IMR-90 (cell line): ENCODE results near the gene ZNF771. TPM values are rescaled to one million over a fixed set of nuclear protein-coding genes. Genes with fewer than 3 reads are reported as not detected.

Source experiments
- ATAC-seq: fragments of 200-7000 bp; cut with Tn5 transposase; 2 replicates; pipeline ENCODE4 v1.9.1; 2020; ENCODE audit warnings: low read depth, mild to moderate bottlenecking, moderate library complexity
- BruUV-seq: library from RNA; stranded (reverse); fragments of 400-500 nt; replicated peaks from 2 replicates; lab custom pipeline; 2021; lab: Mats Ljungman, UMichigan
- CTCF ChIA-PET: fragments of 300-600 bp; formaldehyde crosslinking; extraction: SDS; loops from one replicate; lab custom pipeline; 2021; ENCODE audit warnings: antibody characterized with exemption; lab: Yijun Ruan, JAX
- POLR2A ChIA-PET: fragments of 300-600 bp; sonication (Branson Sonifier 250); formaldehyde crosslinking; loops from one replicate; lab custom pipeline; 2022; ENCODE audit warnings: antibody characterized with exemption; ENCODE audit not compliant: unreplicated experiment; lab: Charles Lee
- DNase-seq: peaks from one replicate; pipeline ENCODE4 v3.0.0; 2013
- H2AFZ ChIP-seq: replicated peaks from 2 replicates; pipeline ENCODE3; 2013; ENCODE audit warnings: low read length, mild to moderate bottlenecking; ENCODE audit not compliant: poor library complexity
- H2AK5ac ChIP-seq: 2 replicates; pipeline ENCODE4 v1.6.1; 2013; ENCODE audit warnings: low read depth, low read length, inconsistent platforms
- H2AK9ac ChIP-seq: replicated peaks from 2 replicates; pipeline ENCODE3; 2013; ENCODE audit warnings: mild to moderate bottlenecking, low read depth, low read length, moderate library complexity; ENCODE audit not compliant: poor library complexity
- H2BK120ac ChIP-seq: 2 replicates; pipeline ENCODE4 v1.6.1; 2013; ENCODE audit warnings: low read depth, low read length, inconsistent platforms
- H2BK15ac ChIP-seq: 3 replicates; pipeline ENCODE4 v1.6.1; 2013; ENCODE audit warnings: low read depth, low read length, inconsistent platforms
- H2BK20ac ChIP-seq: 2 replicates; pipeline ENCODE4 v1.6.1; 2013; ENCODE audit warnings: low read depth, mild to moderate bottlenecking, inconsistent platforms, low read length, moderate library complexity
- H2BK5ac ChIP-seq: 2 replicates; pipeline ENCODE4 v1.6.1; 2013; ENCODE audit warnings: mild to moderate bottlenecking, low read depth, low read length, inconsistent platforms; ENCODE audit not compliant: poor library complexity, severe bottlenecking
- H3K14ac ChIP-seq: replicated peaks from 2 replicates; pipeline ENCODE4 v1.6.1; 2013; ENCODE audit warnings: low read depth, low read length, inconsistent platforms
- H3K18ac ChIP-seq: 2 replicates; pipeline ENCODE4 v1.6.1; 2013; ENCODE audit warnings: low read depth, low read length, control low read depth
- H3K23ac ChIP-seq: 2 replicates; pipeline ENCODE4 v1.6.1; 2013; ENCODE audit warnings: low read depth, low read length, inconsistent platforms
- H3K27ac ChIP-seq: 2 replicates; pipeline ENCODE4 v1.5.1; 2013; ENCODE audit warnings: mild to moderate bottlenecking, control low read depth, low read length; ENCODE audit not compliant: insufficient read depth
- H3K27me3 ChIP-seq: 2 replicates; pipeline ENCODE4 v1.6.1; 2013; ENCODE audit warnings: low read length; ENCODE audit not compliant: control insufficient read depth, insufficient read depth
- H3K36me3 ChIP-seq: 2 replicates; pipeline ENCODE4 v1.6.1; 2013; ENCODE audit warnings: low read length, mixed read lengths; ENCODE audit not compliant: control insufficient read depth, insufficient read depth
- H3K4ac ChIP-seq: 2 replicates; pipeline ENCODE4 v1.6.1; 2013; ENCODE audit warnings: low read depth, low read length, inconsistent platforms
- H3K4me1 ChIP-seq: 2 replicates; pipeline ENCODE4 v1.6.1; 2013; ENCODE audit warnings: low read length, mixed read lengths; ENCODE audit not compliant: control insufficient read depth, insufficient read depth
- H3K4me2 ChIP-seq: 2 replicates; pipeline ENCODE4 v1.6.1; 2013; ENCODE audit warnings: low read depth, mild to moderate bottlenecking, control low read depth, low read length, moderate library complexity
- H3K4me3 ChIP-seq: 2 replicates; pipeline ENCODE4 v1.5.1; 2013; ENCODE audit warnings: low read depth, mild to moderate bottlenecking, control low read depth, low read length, moderate library complexity; ENCODE audit not compliant: insufficient read depth
- H3K56ac ChIP-seq: 2 replicates; pipeline ENCODE4 v1.6.1; 2013; ENCODE audit warnings: low read length, inconsistent platforms; ENCODE audit not compliant: insufficient read depth; ENCODE audit errors: extremely low read depth
- H3K79me1 ChIP-seq, 2 experiments: 2 replicates each; pipeline ENCODE4 v1.6.1; 2013; ENCODE audit warnings: low read length in 2 of 2, inconsistent platforms in 1 of 2, low read depth in 1 of 2
- H3K9ac ChIP-seq: 2 replicates; pipeline ENCODE4 v1.6.1; 2013; ENCODE audit warnings: low read depth, low read length, control low read depth
- H3K9me1 ChIP-seq: 2 replicates; pipeline ENCODE4 v1.6.1; 2013; ENCODE audit warnings: low read length, inconsistent platforms; ENCODE audit not compliant: insufficient read depth
- H3K9me3 ChIP-seq: 2 replicates; pipeline ENCODE4 v1.6.1; 2013; ENCODE audit warnings: low read length; ENCODE audit not compliant: control insufficient read depth, insufficient read depth
- H4K20me1 ChIP-seq: 2 replicates; pipeline ENCODE4 v1.6.1; 2013; ENCODE audit warnings: low read length, inconsistent platforms; ENCODE audit not compliant: insufficient read depth
- H4K5ac ChIP-seq: 2 replicates; pipeline ENCODE4 v1.6.1; 2013; ENCODE audit warnings: mild to moderate bottlenecking, low read depth, low read length, control low read depth
- H4K8ac ChIP-seq, 2 experiments: 2 replicates each; pipeline ENCODE4 v1.6.1; 2013; ENCODE audit warnings: low read depth in 2 of 2, low read length in 2 of 2, control low read depth in 1 of 2, inconsistent platforms in 1 of 2
- H4K91ac ChIP-seq: 2 replicates; pipeline ENCODE4 v1.6.1; 2013; ENCODE audit warnings: low read depth, low read length, inconsistent platforms; ENCODE audit not compliant: insufficient read depth
- BHLHE40 ChIP-seq: fragments of 150-350 bp; IDR thresholded peaks from 2 replicates; pipeline ENCODE4 v1.6.1; 2016; ENCODE audit warnings: mild to moderate bottlenecking, low read depth, low read length
- CEBPB ChIP-seq: IDR thresholded peaks from 2 replicates; pipeline ENCODE4 v1.6.1; 2012; ENCODE audit warnings: low read depth, low read length, improper control_type of control experiment
- CHD1 ChIP-seq: IDR thresholded peaks from 2 replicates; pipeline ENCODE4 v1.6.1; 2012; ENCODE audit warnings: low read depth, low read length, improper control_type of control experiment
- FOS ChIP-seq: fragments of 150-350 bp; IDR thresholded peaks from 2 replicates; pipeline ENCODE4 v1.6.1; 2016; ENCODE audit warnings: low read depth, low read length
- MAFK ChIP-seq: IDR thresholded peaks from 2 replicates; pipeline ENCODE4 v1.6.1; 2012; ENCODE audit warnings: low read depth, low read length, improper control_type of control experiment
- MAZ ChIP-seq: IDR thresholded peaks from 2 replicates; pipeline ENCODE4 v1.6.1; 2012; ENCODE audit warnings: low read depth, mild to moderate bottlenecking, low read length, improper control_type of control experiment, moderate library complexity, borderline replicate concordance
- MXI1 ChIP-seq: IDR thresholded peaks from 2 replicates; pipeline ENCODE4 v1.6.1; 2012; ENCODE audit warnings: low read depth, mild to moderate bottlenecking, low read length, moderate library complexity, borderline replicate concordance
- NFE2L2 ChIP-seq: fragments of 150-350 bp; IDR thresholded peaks from 2 replicates; pipeline ENCODE4 v1.6.1; 2016; ENCODE audit warnings: low read depth, mild to moderate bottlenecking, low read length
- POLR2A ChIP-seq: IDR thresholded peaks from 2 replicates; pipeline ENCODE4 v1.6.1; 2012; ENCODE audit warnings: mild to moderate bottlenecking, low read depth, low read length
- RAD21 ChIP-seq: IDR thresholded peaks from 2 replicates; pipeline ENCODE4 v1.6.1; 2012; ENCODE audit warnings: low read length, improper control_type of control experiment
- RCOR1 ChIP-seq: IDR thresholded peaks from 2 replicates; pipeline ENCODE4 v1.6.1; 2012; ENCODE audit warnings: mild to moderate bottlenecking, low read length, improper control_type of control experiment; ENCODE audit not compliant: insufficient replicate concordance
- RFX5 ChIP-seq: IDR thresholded peaks from 2 replicates; pipeline ENCODE4 v1.8.0; 2012; ENCODE audit warnings: low read depth, mild to moderate bottlenecking, low read length, moderate library complexity
- SMC3 ChIP-seq: fragments of 150-350 bp; IDR thresholded peaks from 2 replicates; pipeline ENCODE4 v1.6.1; 2016; ENCODE audit warnings: low read depth, mild to moderate bottlenecking, antibody characterized with exemption, low read length, moderate library complexity
- WGBS, 2 experiments: methylation state at CpG; one replicate each; pipeline versions ENCODE4 v1.1.5 to v1.1.7; 2013; ENCODE audit warnings: missing lambda C conversion rate in 2 of 2; ENCODE audit not compliant: insufficient read length in 1 of 2; ENCODE audit errors: extremely low coverage in 2 of 2; 5-methylcytosine and 5-hydroxymethylcytosine counted together
- dilution Hi-C: fragments of 300-500 bp; cut with HindIII; formaldehyde crosslinking; loops from one replicate; pipeline ENCODE4 v1.14.3; 2018; ENCODE audit warnings: low sequenced_read_pairs; ENCODE audit not compliant: unreplicated experiment
- in situ Hi-C: fragments of 300-500 bp; cut with MboI; formaldehyde crosslinking; loops from 3 replicates; pipeline ENCODE4 v1.14.3; 2019; ENCODE audit warnings: low sequenced_read_pairs, inconsistent platforms, mixed read lengths
- intact Hi-C: fragments of 100-400 bp; cut with micrococcal nuclease; formaldehyde crosslinking; loops from 2 replicates; pipeline ENCODE4 v1.10.0; 2022
- polyA plus RNA-seq, 3 experiments: library from polyadenylated mRNA; depleted of rRNA; stranded (reverse); fragments of >200 nt; gene quantifications; 2 replicates each; pipeline ENCODE4 v1.2.3, GENCODE V29; 2012; ENCODE audit warnings: low replicate concordance in 1 of 3
- total RNA-seq: library from RNA; depleted of rRNA; stranded (reverse); fragments of >200 nt; gene quantifications from 2 replicates; pipeline ENCODE4 v1.2.3, GENCODE V29; 2012
- TF ChIP-seq, protein P1 (sequence below): fragments of 150-350 bp; IDR thresholded peaks from 2 replicates; pipeline ENCODE4 v1.6.1; 2017; ENCODE audit warnings: mild to moderate bottlenecking, antibody characterized with exemption, low read length, low read depth
- TF ChIP-seq, protein P2 (sequence below): fragments of 150-350 bp; IDR thresholded peaks from 2 replicates; pipeline ENCODE4 v1.6.1; 2016; ENCODE audit warnings: low read depth, mild to moderate bottlenecking, low read length, moderate library complexity, borderline replicate concordance
- TF ChIP-seq, protein P3 (sequence below): conservative IDR thresholded peaks from 2 replicates; pipeline ENCODE4 v1.5.1; 2012; ENCODE audit warnings: mild to moderate bottlenecking, low read depth, low read length, improper control_type of control experiment

The ZNF771 gene
- total and polyA plus RNA-seq, 2 of the 4 experiments (the other 2 are of a cell fraction): 5.2 to 10.9 TPM

DNA sequence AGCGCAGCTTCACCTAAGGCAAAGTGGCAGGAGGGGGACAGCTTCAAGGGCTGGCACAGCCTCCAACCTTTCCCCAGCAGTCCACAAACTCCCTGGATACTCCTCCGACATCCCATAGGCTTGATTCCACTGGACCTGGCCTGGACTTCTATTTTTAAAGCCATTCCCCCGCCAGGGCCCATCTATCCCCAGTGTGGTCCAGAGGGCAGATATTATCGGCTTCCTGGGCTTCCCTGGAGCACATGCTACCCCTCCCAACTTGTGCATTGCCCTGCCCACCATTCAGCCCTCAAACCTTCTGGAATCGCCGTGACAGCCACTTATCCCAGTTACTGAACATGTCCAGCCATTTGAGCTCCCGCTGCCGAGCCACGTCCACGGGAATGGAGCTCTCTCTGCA lies 42.2 kb upstream of the ZNF771 start:
- WGBS, 2 experiments: 93% methylated on average over 3 of the region's 10 CpGs; no CpG with 5 or more reads in 1 of the 2 experiments
- no peak overlapping the region for H2BK15ac ChIP-seq
- ChIA-PET POLR2A (no interaction called here), CTCF (no interaction called here)
- H2BK5ac ChIP-seq: no peak overlapping the region
- intact Hi-C loops: no loop called here
- H3K79me1 ChIP-seq: peaks cover 15 to 68% of the 10 kb centered on the region in 2 experiments
- DNase-seq (no peak), ATAC-seq (no peak)
- peaks cover 11% of the 10 kb centered on the region for H3K9me1 ChIP-seq
- 0 out of 2 replicates have a peak overlapping the region, but pooled peaks have one; percentile 10 for H3K23ac ChIP-seq
- no peaks in the 10 kb centered on the region for H3K9me3 ChIP-seq
- no peak overlapping the region for H2AK5ac ChIP-seq
- no peak overlapping the region for H3K9ac ChIP-seq
- no peak overlapping the region for H4K8ac ChIP-seq
- H4K20me1 ChIP-seq: peaks cover 51% of the 10 kb centered on the region
- no peak overlapping the region for H2BK20ac ChIP-seq
- no peak overlapping the region for H2BK120ac ChIP-seq
- no peak overlapping the region for H2AFZ ChIP-seq
- no TSS peak for BruUV-seq
- peaks cover 3% of the 10 kb centered on the region; the same call in 1 of the 2 replicates for H3K4me1 ChIP-seq
- H3K4me3 ChIP-seq: no peak overlapping the region
- in situ Hi-C loops: no loop called here
- H3K27me3 ChIP-seq: no peaks in the 10 kb centered on the region
- dilution Hi-C loops: no loop called here
- H3K4me2 ChIP-seq: no peak overlapping the region
- no peak overlapping the region for H3K56ac ChIP-seq
- H3K4ac ChIP-seq: no peak overlapping the region
- H4K91ac ChIP-seq: no peak overlapping the region
- no peak overlapping the region for H3K18ac ChIP-seq
- no peak overlapping the region for H3K27ac ChIP-seq
- H3K36me3 ChIP-seq: peaks cover 25% of the 10 kb centered on the region
- H4K5ac ChIP-seq: no peak overlapping the region
- TF ChIP-seq, protein P1, sequence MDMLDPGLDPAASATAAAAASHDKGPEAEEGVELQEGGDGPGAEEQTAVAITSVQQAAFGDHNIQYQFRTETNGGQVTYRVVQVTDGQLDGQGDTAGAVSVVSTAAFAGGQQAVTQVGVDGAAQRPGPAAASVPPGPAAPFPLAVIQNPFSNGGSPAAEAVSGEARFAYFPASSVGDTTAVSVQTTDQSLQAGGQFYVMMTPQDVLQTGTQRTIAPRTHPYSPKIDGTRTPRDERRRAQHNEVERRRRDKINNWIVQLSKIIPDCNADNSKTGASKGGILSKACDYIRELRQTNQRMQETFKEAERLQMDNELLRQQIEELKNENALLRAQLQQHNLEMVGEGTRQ: no peak
- no peak for TF ChIP-seq RCOR1
- TF ChIP-seq RFX5: no peak
- TF ChIP-seq POLR2A: no peak
- TF ChIP-seq MAZ: no peak
- TF ChIP-seq, protein P2, sequence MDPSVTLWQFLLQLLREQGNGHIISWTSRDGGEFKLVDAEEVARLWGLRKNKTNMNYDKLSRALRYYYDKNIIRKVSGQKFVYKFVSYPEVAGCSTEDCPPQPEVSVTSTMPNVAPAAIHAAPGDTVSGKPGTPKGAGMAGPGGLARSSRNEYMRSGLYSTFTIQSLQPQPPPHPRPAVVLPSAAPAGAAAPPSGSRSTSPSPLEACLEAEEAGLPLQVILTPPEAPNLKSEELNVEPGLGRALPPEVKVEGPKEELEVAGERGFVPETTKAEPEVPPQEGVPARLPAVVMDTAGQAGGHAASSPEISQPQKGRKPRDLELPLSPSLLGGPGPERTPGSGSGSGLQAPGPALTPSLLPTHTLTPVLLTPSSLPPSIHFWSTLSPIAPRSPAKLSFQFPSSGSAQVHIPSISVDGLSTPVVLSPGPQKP: no peak
- no peak for TF ChIP-seq NFE2L2
- TF ChIP-seq RAD21: no peak
- TF ChIP-seq BHLHE40: no peak
- TF ChIP-seq MXI1: no peak
- no peak for TF ChIP-seq CHD1
- TF ChIP-seq SMC3: no peak
- TF ChIP-seq, protein P3, sequence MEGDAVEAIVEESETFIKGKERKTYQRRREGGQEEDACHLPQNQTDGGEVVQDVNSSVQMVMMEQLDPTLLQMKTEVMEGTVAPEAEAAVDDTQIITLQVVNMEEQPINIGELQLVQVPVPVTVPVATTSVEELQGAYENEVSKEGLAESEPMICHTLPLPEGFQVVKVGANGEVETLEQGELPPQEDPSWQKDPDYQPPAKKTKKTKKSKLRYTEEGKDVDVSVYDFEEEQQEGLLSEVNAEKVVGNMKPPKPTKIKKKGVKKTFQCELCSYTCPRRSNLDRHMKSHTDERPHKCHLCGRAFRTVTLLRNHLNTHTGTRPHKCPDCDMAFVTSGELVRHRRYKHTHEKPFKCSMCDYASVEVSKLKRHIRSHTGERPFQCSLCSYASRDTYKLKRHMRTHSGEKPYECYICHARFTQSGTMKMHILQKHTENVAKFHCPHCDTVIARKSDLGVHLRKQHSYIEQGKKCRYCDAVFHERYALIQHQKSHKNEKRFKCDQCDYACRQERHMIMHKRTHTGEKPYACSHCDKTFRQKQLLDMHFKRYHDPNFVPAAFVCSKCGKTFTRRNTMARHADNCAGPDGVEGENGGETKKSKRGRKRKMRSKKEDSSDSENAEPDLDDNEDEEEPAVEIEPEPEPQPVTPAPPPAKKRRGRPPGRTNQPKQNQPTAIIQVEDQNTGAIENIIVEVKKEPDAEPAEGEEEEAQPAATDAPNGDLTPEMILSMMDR: no peak
- no peak for TF ChIP-seq CEBPB
- TF ChIP-seq MAFK: no peak
- no peak for TF ChIP-seq FOS
- H2AK9ac ChIP-seq: no peak overlapping the region
- H3K14ac ChIP-seq: no peak overlapping the region
